Activated CD4-positive, alpha-beta T cell treated with anti-CD3 and anti-CD28 coated beads, Interleukin-2, amount 10 ng/mL, durations not matched to agents 24 days and 14 days (primary cell): ENCODE results near the gene PTPN1. TPM values are rescaled to one million over a fixed set of nuclear protein-coding genes. Genes with fewer than 3 reads are reported as not detected.

Source experiments
- DNase-seq: peaks from one replicate; pipeline ENCODE4 v3.0.0; 2022
- H3K27ac Mint-ChIP-seq: one replicate; pipeline ENCODE4 v1.8.0; 2022; ENCODE audit warnings: mild to moderate bottlenecking, mixed read lengths
- H3K27me3 Mint-ChIP-seq: one replicate; pipeline ENCODE4 v1.8.0; 2022; ENCODE audit warnings: mixed read lengths
- H3K36me3 Mint-ChIP-seq: one replicate; pipeline ENCODE4 v1.8.0; 2022; ENCODE audit warnings: low read depth, mild to moderate bottlenecking, mixed read lengths
- H3K4me1 Mint-ChIP-seq: one replicate; pipeline ENCODE4 v1.8.0; 2021; ENCODE audit warnings: mixed read lengths
- H3K4me3 Mint-ChIP-seq: one replicate; pipeline ENCODE4 v1.8.0; 2022; ENCODE audit warnings: mild to moderate bottlenecking, moderate library complexity, mixed read lengths
- H3K9me3 Mint-ChIP-seq: one replicate; pipeline ENCODE4 v1.8.0; 2021; ENCODE audit warnings: mixed read lengths
- intact Hi-C: fragments of 100-400 bp; cut with micrococcal nuclease; formaldehyde crosslinking; loops from one replicate; pipeline ENCODE4 v1.15.1; 2023
- total RNA-seq: library from RNA; stranded (reverse); gene quantifications from 2 replicates; pipeline ENCODE4 v1.2.3, GENCODE V29; 2022

PTPN1 gene
- total RNA-seq, 1 donor from 2014 or later: 62.9 TPM

GRCh38 chr20:50555662-50556061 lies 45.5 kb downstream of the PTPN1 start:
- no peaks in the 10 kb centered on the region for H3K9me3 Mint-ChIP-seq
- no peak for DNase-seq
- no peaks in the 10 kb centered on the region for H3K27me3 Mint-ChIP-seq
- H3K4me3 Mint-ChIP-seq: no peak overlapping the region
- peaks cover 32% of the 10 kb centered on the region for H3K36me3 Mint-ChIP-seq
- peaks cover 23% of the 10 kb centered on the region for H3K4me1 Mint-ChIP-seq
- H3K27ac Mint-ChIP-seq: no peak overlapping the region
- intact Hi-C loops: loop anchor here (1.0 kb wide), 1 partner anchor 8 kb away; no protein-coding TSS in a partner anchor

DNA sequence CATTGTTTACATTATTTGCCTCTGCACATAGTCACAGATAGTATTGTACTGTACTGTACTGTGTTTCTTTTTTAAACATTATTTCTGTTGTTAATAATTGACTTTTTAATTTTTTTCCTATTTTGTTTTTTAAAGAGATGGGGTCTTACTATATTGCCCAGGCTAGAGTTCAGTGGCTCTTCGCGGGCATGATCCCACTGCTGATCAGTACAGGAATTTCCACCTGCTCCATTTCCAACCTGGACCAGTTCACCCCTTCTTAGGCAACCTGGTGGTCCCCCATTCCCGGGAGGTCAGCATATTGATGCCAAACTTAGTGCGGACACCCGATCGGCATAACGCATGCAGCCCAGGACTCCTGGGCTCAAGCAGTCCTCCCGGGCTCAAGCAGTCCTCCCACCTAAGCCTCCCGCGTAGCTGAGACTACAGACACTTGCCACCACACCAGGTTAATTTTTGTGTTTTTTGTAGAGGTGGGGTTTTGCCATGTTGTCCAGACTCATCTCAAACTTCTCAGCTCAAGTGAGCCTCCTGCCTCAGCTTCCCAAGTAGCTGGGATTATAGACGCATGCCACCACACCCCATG lies 47.5 kb downstream of the PTPN1 start:
- no peak for DNase-seq
- Mint-ChIP-seq H3K27me3 (no peaks in the 10 kb centered on the region), H3K27ac (no peak overlapping the region), H3K4me1 (peaks cover 40% of the 10 kb centered on the region), H3K36me3 (peaks cover 39% of the 10 kb centered on the region), H3K4me3 (no peak overlapping the region), H3K9me3 (no peaks in the 10 kb centered on the region)
- intact Hi-C loops: no loop called here

DNA sequence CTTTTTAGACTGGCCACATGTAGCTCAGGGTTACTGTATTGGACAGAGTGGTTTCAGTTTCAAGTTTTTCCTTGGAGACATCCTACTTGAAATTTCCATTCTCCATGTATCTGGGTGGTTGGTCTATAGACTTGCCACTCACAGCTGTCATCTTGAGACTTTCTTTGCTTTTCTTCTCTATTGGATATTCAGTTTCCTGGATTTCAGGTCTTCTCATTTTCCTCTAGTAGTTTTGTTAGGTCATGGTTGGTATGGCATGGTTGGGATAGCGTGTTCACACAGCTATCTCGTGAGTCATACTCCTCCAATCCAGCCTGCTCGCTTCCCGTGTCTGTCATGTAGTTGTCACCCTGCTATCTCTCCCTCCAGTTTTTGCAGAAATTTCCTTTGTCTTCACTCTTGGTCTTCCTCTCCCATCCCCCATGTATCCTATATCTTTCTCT lies 48.3 kb downstream of the PTPN1 start:
- no peak for DNase-seq
- intact Hi-C loops: no loop called here
- H3K27ac Mint-ChIP-seq: peak overlapping the region; percentile 57
- H3K4me1 Mint-ChIP-seq: peaks cover 47% of the 10 kb centered on the region
- no peak overlapping the region for H3K4me3 Mint-ChIP-seq
- no peaks in the 10 kb centered on the region for H3K9me3 Mint-ChIP-seq
- H3K36me3 Mint-ChIP-seq: peaks cover 47% of the 10 kb centered on the region
- no peaks in the 10 kb centered on the region for H3K27me3 Mint-ChIP-seq

GRCh38 chr20:50559149-50559548 lies 49.0 kb downstream of the PTPN1 start:
- DNase-seq: no peak
- Mint-ChIP-seq H3K9me3 (no peaks in the 10 kb centered on the region), H3K4me1 (peaks cover 50% of the 10 kb centered on the region), H3K27me3 (no peaks in the 10 kb centered on the region), H3K27ac (peak overlapping the region; percentile 51), H3K4me3 (peak overlapping the region; percentile 15), H3K36me3 (peaks cover 52% of the 10 kb centered on the region)
- intact Hi-C loops: no loop called here

- intact Hi-C loops: loop anchor here (2.0 to 5.0 kb wide), 3 partner anchors 13 to 448 kb away; partner anchors contain the start of gene UBE2V1
- Mint-ChIP-seq H3K9me3 (no peaks in the 10 kb centered on the region), H3K27me3 (no peaks in the 10 kb centered on the region), H3K36me3 (peaks cover 61% of the 10 kb centered on the region), H3K27ac (peak overlapping the region; percentile 62), H3K4me1 (peaks cover 58% of the 10 kb centered on the region), H3K4me3 (no peak overlapping the region)
- no peak for DNase-seq
Measured at GRCh38 chr20:50559856-50560638, 49.9 kb downstream of the PTPN1 start.

DNA sequence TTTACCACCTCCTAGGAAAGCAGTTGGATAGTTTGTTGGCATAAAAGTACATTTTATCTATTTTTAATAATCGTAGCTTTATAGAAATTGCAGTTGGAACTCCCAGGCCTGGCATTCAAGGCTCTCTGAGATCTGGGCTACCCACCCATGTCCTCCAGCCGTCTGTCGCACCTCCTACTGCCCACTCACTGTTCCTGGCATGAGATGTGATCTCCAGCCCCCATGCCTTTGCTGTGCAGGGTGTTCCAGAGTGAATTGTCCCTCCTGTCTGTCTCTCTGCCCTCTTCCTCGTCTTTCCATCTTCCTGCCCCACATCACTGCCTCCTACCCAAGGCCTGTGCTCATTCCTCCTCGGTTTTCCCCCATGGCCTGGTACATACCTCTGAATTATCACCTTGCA lies 50.7 kb downstream of the PTPN1 start:
- DNase-seq: no peak
- Mint-ChIP-seq H3K4me3 (peak overlapping the region; percentile 78), H3K9me3 (no peaks in the 10 kb centered on the region), H3K27me3 (no peaks in the 10 kb centered on the region), H3K4me1 (peaks cover 60% of the 10 kb centered on the region), H3K27ac (peak overlapping the region; percentile 94), H3K36me3 (peaks cover 67% of the 10 kb centered on the region)
- intact Hi-C loops: loop anchor here (1.0 to 5.0 kb wide), 7 partner anchors 9 to 449 kb away; partner anchors contain the start of genes PTPN1 and UBE2V1

GRCh38 chr20:50561379-50562078 lies 51.3 kb downstream of the PTPN1 start:
- Mint-ChIP-seq H3K9me3 (no peaks in the 10 kb centered on the region), H3K36me3 (peaks cover 71% of the 10 kb centered on the region), H3K4me3 (peak overlapping the region; percentile 78), H3K27me3 (no peaks in the 10 kb centered on the region), H3K4me1 (peaks cover 62% of the 10 kb centered on the region), H3K27ac (peak overlapping the region; percentile 94)
- DNase-seq: peak; percentile 79
- intact Hi-C loops: loop anchor here (1.0 to 5.0 kb wide), 7 partner anchors 9 to 449 kb away; partner anchors contain the start of genes PTPN1 and UBE2V1

GRCh38 chr20:50562262-50562701 lies 52.1 kb downstream of the PTPN1 start:
- no peak for DNase-seq
- Mint-ChIP-seq H3K4me1 (peaks cover 67% of the 10 kb centered on the region), H3K9me3 (no peaks in the 10 kb centered on the region), H3K27me3 (no peaks in the 10 kb centered on the region), H3K36me3 (peaks cover 73% of the 10 kb centered on the region), H3K4me3 (peak overlapping the region; percentile 78), H3K27ac (peak overlapping the region; percentile 94)
- intact Hi-C loops: loop anchor here (5.0 kb wide), 2 partner anchors 225 to 450 kb away; partner anchors contain the start of gene UBE2V1

- peak overlapping the region; percentile 4 for H3K4me3 Mint-ChIP-seq
- DNase-seq: no peak
- peaks cover 72% of the 10 kb centered on the region for H3K4me1 Mint-ChIP-seq
- peak overlapping the region; percentile 71 for H3K27ac Mint-ChIP-seq
- intact Hi-C loops: loop anchor here (5.0 kb wide), 2 partner anchors 226 to 451 kb away; partner anchors contain the start of gene UBE2V1
- peaks cover 78% of the 10 kb centered on the region for H3K36me3 Mint-ChIP-seq
- no peaks in the 10 kb centered on the region for H3K27me3 Mint-ChIP-seq
- no peaks in the 10 kb centered on the region for H3K9me3 Mint-ChIP-seq
Measured at GRCh38 chr20:50563133-50563944, 53.2 kb downstream of the PTPN1 start.

DNA sequence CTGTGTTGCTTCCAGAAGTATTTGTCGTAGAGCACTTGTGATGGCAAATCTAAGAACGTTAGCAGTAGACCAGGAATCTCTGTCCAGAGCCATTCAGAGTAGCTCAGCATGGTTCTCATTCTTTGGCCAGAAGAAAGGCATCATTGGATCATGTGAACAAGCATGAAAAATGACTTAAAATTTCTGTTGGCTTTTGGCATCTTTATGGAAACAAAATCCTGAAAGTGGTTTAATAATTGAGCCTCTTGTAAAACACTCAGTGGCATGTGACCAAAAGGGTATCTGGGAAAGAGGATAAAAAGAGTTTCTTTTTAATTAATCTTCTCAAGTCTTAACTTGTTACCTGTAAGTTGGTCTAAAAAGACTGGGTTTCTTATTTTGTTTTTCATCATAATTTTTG lies 55.2 kb downstream of the PTPN1 start:
- DNase-seq: no peak
- no peak overlapping the region for H3K27ac Mint-ChIP-seq
- no peak overlapping the region for H3K4me3 Mint-ChIP-seq

GRCh38 chr20:50565871-50566270 lies 55.7 kb downstream of the PTPN1 start:
- no peak overlapping the region for H3K27ac Mint-ChIP-seq
- H3K9me3 Mint-ChIP-seq: no peaks in the 10 kb centered on the region
- H3K4me1 Mint-ChIP-seq: peaks cover 82% of the 10 kb centered on the region
- no peak for DNase-seq
- H3K36me3 Mint-ChIP-seq: peaks cover 78% of the 10 kb centered on the region
- intact Hi-C loops: no loop called here
- no peaks in the 10 kb centered on the region for H3K27me3 Mint-ChIP-seq
- H3K4me3 Mint-ChIP-seq: no peak overlapping the region

More for the DNA sequence above, 55.2 kb downstream of the PTPN1 start:
- intact Hi-C loops: no loop called here
- Mint-ChIP-seq H3K9me3 (no peaks in the 10 kb centered on the region), H3K36me3 (peaks cover 79% of the 10 kb centered on the region), H3K27me3 (no peaks in the 10 kb centered on the region), H3K4me1 (peaks cover 80% of the 10 kb centered on the region)

DNA sequence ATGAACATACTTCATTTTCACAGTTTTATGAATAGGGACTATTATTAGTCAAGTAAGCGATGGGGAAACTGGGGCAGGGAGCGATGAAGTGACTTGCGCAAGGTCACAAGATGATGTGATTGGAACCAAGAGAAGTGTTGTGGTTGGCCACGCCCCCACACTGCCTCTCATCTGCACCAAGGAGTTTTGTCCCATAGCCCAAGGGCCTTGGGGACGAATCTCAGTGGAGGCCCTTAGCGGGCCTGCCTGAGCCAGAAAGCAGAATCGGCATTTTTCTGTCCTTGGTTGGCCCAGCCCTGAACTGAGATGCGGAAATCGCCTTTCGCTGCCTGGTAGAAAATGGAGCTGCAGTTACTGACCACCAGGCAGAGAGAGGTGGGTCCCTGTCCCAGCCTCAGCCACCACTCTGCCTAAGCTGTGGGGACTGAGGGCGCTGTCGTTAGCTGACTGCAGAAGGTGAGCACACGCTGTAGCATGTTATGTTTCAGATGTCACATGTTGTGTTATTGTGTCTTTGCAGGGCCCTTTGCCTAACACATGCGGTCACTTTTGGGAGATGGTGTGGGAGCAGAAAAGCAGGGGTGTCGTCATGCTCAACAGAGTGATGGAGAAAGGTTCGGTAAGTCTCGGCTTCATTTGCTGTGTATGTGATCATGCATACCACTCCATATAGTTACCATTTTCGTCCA lies 57.8 kb downstream of the PTPN1 start:
- Mint-ChIP-seq H3K36me3 (peaks cover 70% of the 10 kb centered on the region), H3K4me1 (peaks cover 78% of the 10 kb centered on the region), H3K9me3 (no peaks in the 10 kb centered on the region), H3K27ac (peak overlapping the region; percentile 58), H3K27me3 (no peaks in the 10 kb centered on the region), H3K4me3 (peak overlapping the region; percentile 12)
- DNase-seq: no peak
- intact Hi-C loops: no loop called here
